ENCODE results near the gene SPRTN. TPM values are rescaled to one million over a fixed set of nuclear protein-coding genes. Genes with fewer than 3 reads are reported as not detected.

SPRTN gene
- total RNA-seq, 1 experiment from 2014 or later = 14.9 TPM

DNA sequence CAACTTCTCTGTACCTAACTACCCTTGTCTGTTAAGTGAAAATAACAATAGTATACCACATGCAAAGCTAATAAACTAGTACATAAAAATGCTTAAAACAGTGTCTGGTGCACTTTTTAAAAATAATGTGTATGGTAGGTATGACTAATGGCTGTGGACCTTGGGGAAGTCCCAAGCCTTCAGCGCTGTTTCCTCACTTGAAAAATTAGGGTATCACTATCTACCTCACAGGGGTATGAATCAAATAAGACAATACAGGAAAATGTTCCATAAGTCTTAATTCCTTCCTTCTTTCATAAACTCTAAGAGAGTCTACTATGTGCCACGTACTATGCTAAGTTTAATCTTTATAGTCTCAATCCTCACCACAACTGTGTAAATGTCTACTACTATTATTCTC lies 52.0 kb downstream of the SPRTN start:
- RAD21 ChIA-PET (ENCODE audit: low non-redundant PET in 1 of 2, low total read pairs in 2 of 2, uncharacterized antibody in 2 of 2, unreplicated experiment in 2 of 2) = no interaction called here

GRCh38 chr1:231392389-231393131 lies 54.5 kb downstream of the SPRTN start:
- no peaks in the 10 kb centered on the region for H3K9me3 ChIP-seq (ENCODE audit: control insufficient read depth in 1 of 2, insufficient read depth in 1 of 2, low read depth in 1 of 2, low read length in 2 of 2)
- CTCF ChIA-PET = no interaction called here

More for the DNA sequence above, 52.0 kb downstream of the SPRTN start:
- TF ChIP-seq SP1 (IDR thresholded peaks at IDR 0.05; ENCODE audit: low read depth) (no peak), CBX3 (IDR thresholded peaks at IDR 0.05; ENCODE audit: low read depth) (no peak), POLR2AphosphoS5 (IDR thresholded peaks at IDR 0.05; ENCODE audit: low read depth, low read length) (no peak), FOSL1 (IDR thresholded peaks at IDR 0.05; ENCODE audit: low read depth) (no peak), POLR2A (IDR thresholded peaks at IDR 0.05; ENCODE audit: borderline replicate concordance, extremely low read depth, insufficient read depth, insufficient read length) (no peak), CEBPB (IDR thresholded peaks at IDR 0.05; ENCODE audit: low read depth) (no peak), SIN3A (IDR thresholded peaks at IDR 0.05; ENCODE audit: low read depth) (no peak)
- Histone ChIP-seq H3K4me1 (ENCODE audit: control insufficient read depth in 1 of 2, insufficient read depth in 2 of 2, low read length in 2 of 2) (peaks cover 33 to 79% of the 10 kb centered on the region in 2 experiments), H3K9me2 (ENCODE audit: insufficient read depth) (no peaks in the 10 kb centered on the region), H3K36me3 (ENCODE audit: control insufficient read depth in 1 of 2, insufficient read depth in 2 of 2, low read length in 2 of 2) (no peaks in the 10 kb centered on the region; a peak in 1 of 4 replicates), H3K27ac (ENCODE audit: low read depth, low read length) (no peak overlapping the region), H4K20me1 (ENCODE audit: insufficient read depth) (peaks cover 10% of the 10 kb centered on the region; the same call in 1 of the 2 replicates), H3K4me2 (ENCODE audit: low read length) (no peak overlapping the region), H3K9me3 (ENCODE audit: control insufficient read depth in 1 of 2, insufficient read depth in 1 of 2, low read depth in 1 of 2, low read length in 2 of 2) (no peaks in the 10 kb centered on the region), H3K27me3 (ENCODE audit: insufficient read depth, low read length) (no peaks in the 10 kb centered on the region), H3K9ac (ENCODE audit: low read length) (no peak overlapping the region), H3K79me2 (ENCODE audit: insufficient read depth, low read length) (peaks cover 96% of the 10 kb centered on the region), H2AFZ (ENCODE audit: low read depth, low read length, poor library complexity, severe bottlenecking) (no peak overlapping the region), H3K4me3 (replicated peaks in 1 of 2; ENCODE audit: low read depth in 1 of 2, low read length in 2 of 2) (no peak overlapping the region)
- ATAC-seq (no peak), DNase-seq (ENCODE audit: low read depth, low spot score) (no peak)
- intact Hi-C loops (cut with micrococcal nuclease) = no loop called here
- no TSS peak for BruUV-seq (replicated peaks)
- CTCF ChIA-PET = no interaction called here
- POLR2A ChIA-PET = no interaction called here

More at GRCh38 chr1:231392389-231393131, 54.5 kb downstream of the SPRTN start:
- peaks cover 44 to 88% of the 10 kb centered on the region in 2 experiments for H3K4me1 ChIP-seq (ENCODE audit: control insufficient read depth in 1 of 2, insufficient read depth in 2 of 2, low read length in 2 of 2)
- no TSS peak for BruUV-seq (replicated peaks)
- no peaks in the 10 kb centered on the region for H3K9me2 ChIP-seq (ENCODE audit: insufficient read depth)
- H3K79me2 ChIP-seq (ENCODE audit: insufficient read depth, low read length) = peaks cover 98% of the 10 kb centered on the region
- no peak overlapping the region for H3K4me2 ChIP-seq (ENCODE audit: low read length)
- ATAC-seq = 0 out of 2 replicates have a peak, but pooled peaks have one; percentile 21
- no peak overlapping the region for H3K4me3 ChIP-seq (replicated peaks in 1 of 2; ENCODE audit: low read depth in 1 of 2, low read length in 2 of 2)
- ChIA-PET RAD21 (ENCODE audit: low non-redundant PET in 1 of 2, low total read pairs in 2 of 2, uncharacterized antibody in 2 of 2, unreplicated experiment in 2 of 2) (no interaction called here), POLR2A (interaction anchor here (0.6 kb wide), 1 partner anchor 524 kb away, joined by 3 read pairs; the partner anchor contains the start of gene C1orf198)
- H2AFZ ChIP-seq (ENCODE audit: low read depth, low read length, poor library complexity, severe bottlenecking) = no peak overlapping the region
- no peaks in the 10 kb centered on the region; a peak in 1 of 4 replicates for H3K36me3 ChIP-seq (ENCODE audit: control insufficient read depth in 1 of 2, insufficient read depth in 2 of 2, low read length in 2 of 2)
- intact Hi-C loops (cut with micrococcal nuclease) = no loop called here
- TF ChIP-seq, protein P1, sequence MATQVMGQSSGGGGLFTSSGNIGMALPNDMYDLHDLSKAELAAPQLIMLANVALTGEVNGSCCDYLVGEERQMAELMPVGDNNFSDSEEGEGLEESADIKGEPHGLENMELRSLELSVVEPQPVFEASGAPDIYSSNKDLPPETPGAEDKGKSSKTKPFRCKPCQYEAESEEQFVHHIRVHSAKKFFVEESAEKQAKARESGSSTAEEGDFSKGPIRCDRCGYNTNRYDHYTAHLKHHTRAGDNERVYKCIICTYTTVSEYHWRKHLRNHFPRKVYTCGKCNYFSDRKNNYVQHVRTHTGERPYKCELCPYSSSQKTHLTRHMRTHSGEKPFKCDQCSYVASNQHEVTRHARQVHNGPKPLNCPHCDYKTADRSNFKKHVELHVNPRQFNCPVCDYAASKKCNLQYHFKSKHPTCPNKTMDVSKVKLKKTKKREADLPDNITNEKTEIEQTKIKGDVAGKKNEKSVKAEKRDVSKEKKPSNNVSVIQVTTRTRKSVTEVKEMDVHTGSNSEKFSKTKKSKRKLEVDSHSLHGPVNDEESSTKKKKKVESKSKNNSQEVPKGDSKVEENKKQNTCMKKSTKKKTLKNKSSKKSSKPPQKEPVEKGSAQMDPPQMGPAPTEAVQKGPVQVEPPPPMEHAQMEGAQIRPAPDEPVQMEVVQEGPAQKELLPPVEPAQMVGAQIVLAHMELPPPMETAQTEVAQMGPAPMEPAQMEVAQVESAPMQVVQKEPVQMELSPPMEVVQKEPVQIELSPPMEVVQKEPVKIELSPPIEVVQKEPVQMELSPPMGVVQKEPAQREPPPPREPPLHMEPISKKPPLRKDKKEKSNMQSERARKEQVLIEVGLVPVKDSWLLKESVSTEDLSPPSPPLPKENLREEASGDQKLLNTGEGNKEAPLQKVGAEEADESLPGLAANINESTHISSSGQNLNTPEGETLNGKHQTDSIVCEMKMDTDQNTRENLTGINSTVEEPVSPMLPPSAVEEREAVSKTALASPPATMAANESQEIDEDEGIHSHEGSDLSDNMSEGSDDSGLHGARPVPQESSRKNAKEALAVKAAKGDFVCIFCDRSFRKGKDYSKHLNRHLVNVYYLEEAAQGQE (IDR thresholded peaks at IDR 0.05; ENCODE audit: low read depth) = peak; percentile 10; the same call in 1 of the 2 replicates
- TF ChIP-seq, protein P2, sequence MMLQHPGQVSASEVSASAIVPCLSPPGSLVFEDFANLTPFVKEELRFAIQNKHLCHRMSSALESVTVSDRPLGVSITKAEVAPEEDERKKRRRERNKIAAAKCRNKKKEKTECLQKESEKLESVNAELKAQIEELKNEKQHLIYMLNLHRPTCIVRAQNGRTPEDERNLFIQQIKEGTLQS (IDR thresholded peaks at IDR 0.05) = no peak
- TF ChIP-seq FOSL1 (IDR thresholded peaks at IDR 0.05; ENCODE audit: low read depth) (no peak), SIN3A (IDR thresholded peaks at IDR 0.05; ENCODE audit: low read depth) (no peak), CTCF (IDR thresholded peaks at IDR 0.05 in 2 of 3, conservative IDR thresholded peaks at IDR 0.05 in 1 of 3; ENCODE audit: borderline replicate concordance in 1 of 3, insufficient read depth in 1 of 3, low read depth in 2 of 3, low read length in 2 of 3) (peak in 1 of 3 experiments; percentile 30; a peak in 2 of 6 replicates), YY1 (IDR thresholded peaks at IDR 0.05; ENCODE audit: extremely low read depth, insufficient replicate concordance, low read depth, low read length) (no peak)
- no peak overlapping the region for H3K9ac ChIP-seq (ENCODE audit: low read length)
- no peaks in the 10 kb centered on the region for H3K27me3 ChIP-seq (ENCODE audit: insufficient read depth, low read length)
- DNase-seq (ENCODE audit: low read depth, low spot score) = no peak
- H3K27ac ChIP-seq (ENCODE audit: low read depth, low read length) = no peak overlapping the region
- peaks cover 10% of the 10 kb centered on the region; the same call in 1 of the 2 replicates for H4K20me1 ChIP-seq (ENCODE audit: insufficient read depth)
